ENCODE measurements around the gene ZNF804A. TPM values are rescaled to one million over a fixed set of nuclear protein-coding genes. Genes with fewer than 3 reads are reported as not detected.

ZNF804A gene
- total and polyA plus RNA-seq, 5 donors from 2014 or later: not detected

DNA sequence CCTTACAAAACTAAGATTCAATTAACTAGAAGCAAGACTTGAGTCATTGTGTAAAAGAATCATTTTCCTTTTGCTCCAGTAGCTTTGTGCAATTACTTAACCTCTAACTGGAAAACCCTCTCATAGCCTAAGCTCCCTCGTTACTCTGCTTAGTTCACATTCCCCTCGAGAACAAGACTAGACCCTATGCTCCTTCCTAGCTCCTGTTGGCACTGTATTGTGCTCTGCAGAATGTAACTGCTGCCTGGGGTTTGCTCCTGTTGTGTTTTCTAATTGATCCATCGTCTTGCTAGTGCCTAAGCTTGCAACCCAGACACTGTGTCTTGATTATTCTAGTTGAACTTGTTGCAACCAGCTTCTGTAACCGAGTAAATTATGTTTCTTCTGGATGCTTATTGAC is 347.0 kb downstream of the ZNF804A start:
- peaks cover 1 to 9% (median 6%) of the 10 kb centered on the region in 7 donors for H3K9me3 Mint-ChIP-seq
- H3K36me3 Mint-ChIP-seq: no peaks in the 10 kb centered on the region
- no peak overlapping the region for H3K27ac Mint-ChIP-seq
- no peaks in the 10 kb centered on the region for H3K27me3 Mint-ChIP-seq
- no peak overlapping the region for H3K4me3 Mint-ChIP-seq
- no peak for ATAC-seq (ENCODE audit: low read depth in 2 of 2)
- Histone ChIP-seq H3K4me3 (ENCODE audit: low read depth, low read length) (no peak overlapping the region), H3K27me3 (ENCODE audit: control insufficient read depth, insufficient read depth, low read length) (no peaks in the 10 kb centered on the region), H3K4me1 (ENCODE audit: control insufficient read depth, insufficient read depth, low read length, poor library complexity, severe bottlenecking) (no peaks in the 10 kb centered on the region), H3K27ac (ENCODE audit: insufficient read depth, low read length, poor library complexity, severe bottlenecking) (no peak overlapping the region), H3K36me3 (ENCODE audit: control insufficient read depth, insufficient read depth, low read length) (no peaks in the 10 kb centered on the region), H3K9me3 (ENCODE audit: control insufficient read depth in 2 of 2, low read length in 2 of 2) (no peaks in the 10 kb centered on the region)
- no peaks in the 10 kb centered on the region for H3K4me1 Mint-ChIP-seq
- DNase-seq: no peak

DNA sequence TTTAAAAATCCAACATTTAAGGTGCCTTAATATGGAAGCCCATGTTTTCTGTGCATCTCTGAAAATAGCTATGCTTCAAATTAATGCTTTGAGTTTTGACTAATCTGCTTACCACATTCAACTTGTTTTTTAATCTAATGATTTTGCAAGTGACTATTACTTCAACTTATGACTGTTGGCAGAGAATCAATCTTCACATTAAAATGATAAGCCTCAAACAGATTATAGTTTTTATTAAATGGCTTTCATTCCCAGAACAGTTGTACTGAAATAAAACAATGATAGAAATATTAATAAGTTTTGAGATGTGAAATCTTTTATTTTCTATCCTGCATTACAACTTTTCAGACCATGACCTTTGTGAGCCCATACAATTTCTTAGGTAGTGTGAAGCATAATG is 347.5 kb downstream of the ZNF804A start:
- Histone ChIP-seq H3K4me3 (ENCODE audit: low read depth, low read length) (no peak overlapping the region), H3K9me3 (ENCODE audit: control insufficient read depth in 2 of 2, low read length in 2 of 2) (no peaks in the 10 kb centered on the region), H3K4me1 (ENCODE audit: control insufficient read depth, insufficient read depth, low read length, poor library complexity, severe bottlenecking) (no peaks in the 10 kb centered on the region), H3K36me3 (ENCODE audit: control insufficient read depth, insufficient read depth, low read length) (no peaks in the 10 kb centered on the region), H3K27me3 (ENCODE audit: control insufficient read depth, insufficient read depth, low read length) (no peaks in the 10 kb centered on the region), H3K27ac (ENCODE audit: insufficient read depth, low read length, poor library complexity, severe bottlenecking) (no peak overlapping the region)
- H3K9me3 Mint-ChIP-seq: peaks cover 1 to 9% (median 6%) of the 10 kb centered on the region in 7 donors
- no peaks in the 10 kb centered on the region for H3K36me3 Mint-ChIP-seq
- H3K27ac Mint-ChIP-seq: peak overlapping the region in 1 of 3 donors; percentile 33
- ATAC-seq (ENCODE audit: low read depth in 2 of 2) (no peak), DNase-seq (no peak)
- H3K4me3 Mint-ChIP-seq: no peak overlapping the region
- H3K4me1 Mint-ChIP-seq: no peaks in the 10 kb centered on the region
- no peaks in the 10 kb centered on the region for H3K27me3 Mint-ChIP-seq

DNA sequence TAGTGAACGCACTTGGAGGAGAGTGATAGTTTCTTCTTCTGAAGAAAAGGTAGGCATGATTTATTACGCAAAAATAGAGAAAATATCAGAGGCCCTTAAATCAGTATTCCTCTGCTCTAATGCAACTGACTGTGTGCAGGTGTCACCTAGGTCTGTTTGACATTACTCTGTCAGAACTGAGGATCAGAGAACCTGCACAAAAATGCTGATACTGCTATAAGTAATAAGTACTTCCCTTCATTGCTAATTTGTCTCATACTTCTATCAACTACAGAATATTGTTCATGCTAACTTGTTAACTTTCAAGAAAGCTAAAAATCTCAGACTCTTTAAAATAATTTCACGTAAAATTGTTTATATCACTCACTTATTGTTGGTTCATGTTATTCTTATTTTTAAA is 358.5 kb downstream of the ZNF804A start:
- no peak overlapping the region for H3K27ac ChIP-seq (ENCODE audit: insufficient read depth, low read length, poor library complexity, severe bottlenecking)
- Mint-ChIP-seq H3K9me3 (peaks cover 0 to 22% (median 4%) of the 10 kb centered on the region in 7 donors), H3K27me3 (no peaks in the 10 kb centered on the region), H3K4me3 (no peak overlapping the region), H3K36me3 (no peaks in the 10 kb centered on the region), H3K27ac (no peak overlapping the region), H3K4me1 (no peaks in the 10 kb centered on the region)
- no peaks in the 10 kb centered on the region for H3K27me3 ChIP-seq (ENCODE audit: control insufficient read depth, insufficient read depth, low read length)
- no peaks in the 10 kb centered on the region for H3K4me1 ChIP-seq (ENCODE audit: control insufficient read depth, insufficient read depth, low read length, poor library complexity, severe bottlenecking)
- no peak overlapping the region for H3K4me3 ChIP-seq (ENCODE audit: low read depth, low read length)
- ATAC-seq (ENCODE audit: low read depth in 2 of 2) (no peak), DNase-seq (no peak)
- H3K36me3 ChIP-seq (ENCODE audit: control insufficient read depth, insufficient read depth, low read length): no peaks in the 10 kb centered on the region
- H3K9me3 ChIP-seq (ENCODE audit: control insufficient read depth in 2 of 2, low read length in 2 of 2): no peaks in the 10 kb centered on the region

DNA sequence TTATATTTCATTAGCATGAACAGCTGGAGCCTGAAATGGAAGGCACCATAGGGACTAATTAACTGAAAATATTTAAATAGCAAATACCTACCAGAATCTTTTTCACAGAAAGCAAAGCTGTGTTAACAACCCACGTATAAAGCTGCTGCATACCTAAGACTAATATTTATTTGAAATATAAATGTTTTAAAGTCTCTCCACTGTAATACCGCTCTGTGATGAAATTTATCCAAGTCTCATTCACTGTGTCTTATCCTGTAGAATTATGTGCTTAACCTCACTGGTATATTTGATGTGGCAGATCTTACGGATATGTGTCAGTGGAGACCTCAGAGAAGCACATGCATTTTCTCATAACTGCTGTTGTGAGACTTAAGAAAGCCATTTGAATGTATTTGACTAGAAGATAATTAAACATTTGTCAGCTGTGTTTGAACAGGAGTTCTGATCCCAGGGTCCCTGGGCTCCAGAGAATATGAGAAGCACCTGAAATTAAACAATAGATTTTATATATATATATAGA is 373.3 kb downstream of the ZNF804A start:
- Histone ChIP-seq H3K36me3 (ENCODE audit: control insufficient read depth, insufficient read depth, low read length) (no peaks in the 10 kb centered on the region), H3K4me1 (ENCODE audit: control insufficient read depth, insufficient read depth, low read length, poor library complexity, severe bottlenecking) (no peaks in the 10 kb centered on the region), H3K27ac (ENCODE audit: insufficient read depth, low read length, poor library complexity, severe bottlenecking) (no peak overlapping the region), H3K9me3 (ENCODE audit: control insufficient read depth in 2 of 2, low read length in 2 of 2) (peaks cover 3 to 4% of the 10 kb centered on the region in 2 experiments), H3K4me3 (ENCODE audit: low read depth, low read length) (no peak overlapping the region), H3K27me3 (ENCODE audit: control insufficient read depth, insufficient read depth, low read length) (no peaks in the 10 kb centered on the region)
- no peak for DNase-seq
- ATAC-seq (ENCODE audit: low read depth in 2 of 2): no peak
- no peaks in the 10 kb centered on the region for H3K36me3 Mint-ChIP-seq
- no peaks in the 10 kb centered on the region for H3K27me3 Mint-ChIP-seq
- H3K27ac Mint-ChIP-seq: no peak overlapping the region
- no peaks in the 10 kb centered on the region for H3K4me1 Mint-ChIP-seq
- peaks cover 0 to 3% (median 0%) of the 10 kb centered on the region in 7 donors for H3K9me3 Mint-ChIP-seq
- H3K4me3 Mint-ChIP-seq: no peak overlapping the region
